ENCODE measurements around the gene GRM1.

- TF ChIP-seq CTCF (IDR thresholded peaks at IDR 0.05) (no peak), POLR2A (IDR thresholded peaks at IDR 0.05) (no peak)
Measured at GRCh38 chr6:146153040-146153758, 124.3 kb downstream of the GRM1 start.
